H4 (cell line): ENCODE measurements around the gene PTOV1. TPM values are rescaled to one million over a fixed set of nuclear protein-coding genes. Genes with fewer than 3 reads are reported as not detected.
"Not testable (repeated sequence)": the region's sequence is repeated elsewhere in the genome, so short reads cannot be mapped to it uniquely, and the experiment has no call there.

ENCODE experiments used
- DNase-seq: peaks from one replicate; pipeline ENCODE4 v3.0.0-alpha.2; 2015; ENCODE audit warnings: low spot score
- total RNA-seq: library from RNA; depleted of rRNA; stranded (reverse); fragments of >200 nt; shearing (Covaris generic); gene quantifications from 2 replicates; pipeline ENCODE4 v1.2.3, GENCODE V29; 2014

The PTOV1 gene
- total RNA-seq, 1 experiment from 2014 or later = 101 TPM

DNA sequence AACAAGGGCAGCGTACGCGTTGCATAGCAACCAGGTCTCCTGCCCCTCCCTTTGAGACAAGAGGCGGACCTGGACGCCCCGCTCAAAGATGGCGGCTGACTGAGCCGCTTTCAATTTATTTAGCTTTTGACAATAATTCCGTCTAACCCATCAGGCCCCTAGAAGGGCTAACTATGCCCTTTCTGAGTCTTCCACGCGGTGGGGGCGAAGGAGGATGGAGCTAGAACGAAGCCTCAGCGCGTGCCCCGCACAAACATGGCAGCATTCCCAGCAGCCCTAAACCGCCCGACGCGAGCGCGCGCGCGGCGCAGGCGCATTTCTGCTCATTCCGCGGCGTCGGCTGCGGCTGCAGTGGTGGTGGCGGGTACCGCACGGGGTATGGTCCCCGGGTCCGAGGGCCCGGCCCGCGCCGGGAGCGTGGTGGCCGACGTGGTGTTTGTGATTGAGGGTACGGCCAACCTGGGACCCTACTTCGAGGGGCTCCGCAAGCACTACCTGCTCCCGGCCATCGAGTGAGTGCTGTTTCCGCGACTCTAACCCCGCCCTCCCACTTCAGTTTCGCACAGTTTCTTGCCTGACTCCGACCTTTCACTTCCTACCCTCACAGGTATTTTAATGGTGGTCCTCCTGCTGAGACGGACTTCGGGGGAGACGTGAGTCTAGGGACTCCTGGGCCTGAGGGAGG lies 32.9 kb upstream of the PTOV1 start, which contains the start of gene MED25:
MED25 (plus strand) TSS at position 326 of the 685 bp plus-strand sequence; CDS start at position 379, 53 bp downstream.
- peak; percentile 74 for DNase-seq

DNA sequence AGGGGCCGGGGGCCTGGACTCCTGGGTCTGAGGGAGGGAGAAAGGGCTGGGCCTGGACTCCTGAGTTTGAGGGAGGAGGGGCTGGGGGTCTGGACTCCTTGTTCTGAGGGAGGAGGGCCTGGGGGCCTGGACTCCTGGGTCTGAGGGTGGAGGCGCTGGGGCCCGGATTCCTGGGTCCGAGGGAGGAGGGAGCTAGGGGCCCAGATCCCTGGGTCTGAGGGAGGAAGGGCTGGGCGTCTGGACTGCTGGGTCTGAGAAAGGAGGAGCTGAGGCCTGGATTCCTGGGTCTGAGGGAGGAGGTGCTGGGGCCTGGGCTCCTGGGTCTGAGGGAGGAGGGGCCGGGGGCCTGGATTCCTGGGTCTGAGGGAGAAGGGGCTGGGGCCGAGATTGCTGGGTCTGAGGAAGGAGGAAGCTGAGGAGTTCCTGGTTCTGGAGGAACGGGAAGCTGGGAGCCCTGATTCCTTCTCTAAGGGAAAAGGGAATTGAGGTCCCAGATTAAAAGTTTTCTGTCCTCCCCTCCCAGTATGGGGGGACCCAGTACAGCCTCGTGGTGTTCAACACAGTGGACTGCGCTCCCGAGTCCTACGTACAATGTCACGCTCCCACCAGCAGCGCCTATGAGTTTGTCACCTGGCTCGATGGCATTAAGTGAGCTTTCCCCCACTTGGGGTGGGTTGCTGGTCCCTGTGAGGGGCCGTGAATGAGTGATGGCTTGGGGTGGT lies 32.1 kb upstream of the PTOV1 start:
- DNase-seq = no peak

DNA sequence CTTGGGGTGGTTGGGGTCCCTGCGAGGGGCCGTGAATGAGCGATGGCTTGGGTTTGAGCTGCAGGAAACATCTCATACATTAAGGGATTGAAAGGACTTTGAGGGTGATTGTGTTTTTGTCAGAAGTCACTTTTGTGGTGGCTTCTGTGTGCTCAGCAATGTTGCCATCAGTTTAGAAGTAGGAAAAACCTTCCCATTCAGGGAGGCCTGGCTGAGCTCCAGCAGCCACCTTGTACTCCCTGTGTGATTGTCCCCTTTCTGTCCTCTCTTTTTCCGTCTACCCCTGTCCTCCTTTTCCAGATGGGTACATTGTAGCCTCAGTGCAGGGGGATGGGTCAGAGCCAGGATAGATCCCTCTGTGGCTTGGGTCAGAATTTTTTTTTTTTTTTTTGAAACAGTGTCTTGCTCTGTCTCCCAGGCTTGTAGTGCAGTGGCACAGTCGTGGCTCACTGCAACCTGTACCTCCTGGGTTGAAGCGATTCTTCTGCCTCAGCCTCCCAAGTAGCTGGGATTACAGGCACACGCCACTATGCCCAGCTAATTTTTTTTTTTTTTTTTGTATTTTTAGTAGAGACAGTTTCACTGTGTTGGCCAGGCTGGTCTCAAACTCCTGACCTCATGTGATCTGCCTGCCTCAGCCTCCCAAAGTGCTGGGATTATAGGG lies 31.4 kb upstream of the PTOV1 start:
- DNase-seq = not testable (repeated sequence)

DNA sequence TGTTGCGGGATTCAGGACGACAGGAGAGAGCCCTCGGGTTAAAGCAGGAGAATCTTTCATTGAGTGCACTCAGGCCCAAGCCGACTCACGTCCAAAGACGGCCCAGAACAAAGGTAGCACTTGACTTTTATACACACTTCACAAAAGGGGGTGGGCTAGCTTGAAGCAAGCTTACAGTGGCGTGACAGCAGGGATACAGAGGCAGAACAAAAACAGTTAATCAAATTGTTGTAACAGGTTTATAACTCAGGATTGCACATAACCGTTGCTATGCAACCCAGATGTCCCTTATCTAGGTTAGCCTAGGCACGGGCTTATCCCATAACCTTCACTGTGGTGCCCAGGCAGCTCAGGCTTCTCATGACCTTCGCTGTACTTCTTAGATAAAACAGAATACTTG lies 30.8 kb upstream of the PTOV1 start:
- DNase-seq = no peak

DNA sequence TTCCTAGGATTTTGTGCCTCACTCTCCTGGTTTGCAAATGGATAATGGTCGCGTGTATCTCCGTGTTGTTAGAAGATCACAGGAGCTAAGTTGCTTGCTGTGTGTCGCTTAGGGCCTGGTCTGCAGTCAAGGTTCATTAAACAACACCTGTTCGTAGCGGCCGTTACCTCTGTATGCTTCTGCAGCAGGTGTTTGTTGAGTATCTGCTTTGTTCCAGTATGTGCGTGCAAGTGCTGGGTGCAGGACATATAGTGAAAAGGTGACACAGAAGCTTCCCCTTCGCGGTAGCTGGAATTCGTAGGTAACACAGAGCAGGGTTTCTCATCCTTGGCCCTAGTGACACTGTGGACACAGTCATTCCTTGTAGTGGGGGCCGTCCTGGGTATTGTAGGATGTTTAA lies 27.5 kb upstream of the PTOV1 start:
- DNase-seq = no peak

DNA sequence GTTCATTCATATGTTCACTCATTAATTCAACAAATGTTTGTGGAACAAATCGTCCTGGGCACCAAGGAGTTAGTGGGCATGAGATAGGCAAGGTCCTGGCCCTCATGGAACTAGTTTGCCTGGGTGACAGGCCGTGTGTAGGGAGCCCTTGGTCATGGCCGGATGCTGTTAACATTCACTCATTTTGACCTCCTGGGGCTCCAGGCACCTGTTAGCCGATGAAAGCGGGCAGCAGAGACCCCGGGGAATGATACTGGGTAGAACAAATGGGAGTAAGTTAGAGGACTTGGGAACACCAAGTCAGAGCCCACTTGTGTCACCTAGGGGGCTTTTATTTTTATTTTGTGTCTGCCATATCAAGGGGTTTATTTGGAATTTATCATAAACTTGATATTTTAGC lies 26.3 kb upstream of the PTOV1 start:
- DNase-seq = no peak

DNA sequence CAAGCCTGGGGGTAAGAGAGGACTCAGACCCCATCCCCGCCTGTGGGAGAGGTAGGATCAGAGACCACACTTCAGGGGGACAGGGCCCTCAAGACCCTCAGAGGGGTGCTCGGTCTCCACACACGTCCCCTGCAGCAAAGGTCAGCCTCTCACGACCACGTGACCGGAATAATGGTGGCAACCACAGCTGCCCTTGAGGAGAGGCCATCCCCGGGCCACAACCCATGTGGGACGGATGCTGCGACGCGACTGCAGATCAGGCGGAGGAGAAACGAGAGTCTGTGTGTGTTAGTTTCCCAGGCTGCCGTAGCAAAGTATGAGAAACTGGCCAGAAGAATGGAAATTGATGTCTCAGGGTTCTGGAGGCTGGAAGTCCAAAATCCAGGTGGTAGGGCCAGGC lies 23.9 kb upstream of the PTOV1 start:
- no peak for DNase-seq

DNA sequence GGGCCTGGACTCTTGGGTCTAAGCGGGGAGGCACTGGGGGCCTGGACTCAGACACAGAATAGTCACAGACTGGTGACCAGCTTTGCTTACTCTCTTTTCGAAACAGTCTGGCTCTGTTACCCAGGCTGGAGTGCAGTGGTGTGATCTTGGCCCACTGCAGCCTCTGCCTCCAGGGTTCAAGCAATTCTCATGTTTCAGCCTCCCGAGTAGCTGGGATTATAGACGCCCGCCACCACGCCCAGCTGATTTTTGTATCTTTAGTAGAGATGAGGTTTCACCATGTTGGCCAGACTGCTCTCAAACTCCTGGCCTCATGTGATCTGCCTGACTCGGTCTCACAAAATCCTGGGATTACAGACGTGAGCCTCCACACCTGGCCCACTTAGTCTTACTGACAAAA lies 21.8 kb upstream of the PTOV1 start:
- no peak for DNase-seq

DNA sequence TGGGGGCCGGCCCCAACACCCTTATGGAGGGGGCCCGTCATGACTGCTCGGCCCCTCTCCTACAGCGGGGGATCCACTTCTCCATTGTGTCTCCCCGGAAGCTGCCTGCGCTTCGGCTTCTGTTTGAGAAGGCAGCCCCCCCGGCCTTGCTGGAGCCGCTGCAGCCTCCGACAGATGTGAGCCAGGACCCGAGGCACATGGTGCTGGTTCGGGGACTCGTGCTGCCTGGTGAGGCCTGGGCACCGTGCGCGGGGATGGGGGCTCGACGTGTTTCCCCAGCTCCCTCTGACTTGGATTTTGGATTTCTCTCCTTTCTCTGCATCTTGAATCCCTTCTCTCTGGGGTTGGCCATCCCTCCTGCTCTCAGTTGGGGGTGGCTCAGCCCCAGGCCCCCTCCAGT lies 21.2 kb upstream of the PTOV1 start:
- DNase-seq = no peak

DNA sequence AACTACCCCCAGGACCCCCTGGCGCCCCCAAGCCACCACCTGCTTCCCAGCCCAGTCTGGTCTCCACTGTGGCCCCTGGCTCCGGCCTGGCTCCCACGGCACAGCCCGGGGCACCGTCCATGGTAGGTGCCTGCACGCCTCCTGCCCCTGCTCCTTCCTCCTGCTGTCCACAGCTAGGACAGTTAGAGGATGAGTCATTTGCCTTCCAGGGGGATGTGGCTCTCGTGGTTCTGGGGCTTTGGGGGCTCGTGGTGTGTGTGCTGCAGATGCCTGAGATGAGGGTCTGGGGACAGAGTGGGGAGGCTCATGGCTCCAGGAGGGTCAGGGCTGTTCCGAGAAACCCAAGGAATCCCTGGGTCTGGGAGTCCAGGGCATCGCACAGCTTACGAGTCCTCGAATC lies 20.2 kb upstream of the PTOV1 start:
- no peak for DNase-seq

DNA sequence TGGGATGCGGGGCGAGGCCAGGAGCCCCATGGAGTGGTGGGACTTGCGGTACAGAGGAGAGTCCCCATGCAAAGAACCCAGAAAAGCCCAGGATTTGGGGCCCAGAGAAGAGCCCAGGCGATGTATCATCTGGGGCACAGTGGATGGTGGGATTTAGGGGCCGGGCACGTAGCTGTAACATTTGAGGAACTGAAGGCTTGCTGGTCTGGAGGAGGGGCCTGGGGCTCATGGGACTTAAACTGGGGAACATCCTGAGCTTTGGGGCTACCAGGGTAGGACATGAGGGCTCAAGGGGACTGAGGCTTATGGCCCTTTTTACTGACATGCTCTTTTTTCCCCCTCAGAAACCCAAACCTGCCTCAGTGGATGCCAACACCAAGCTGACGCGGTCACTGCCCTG lies 19.4 kb upstream of the PTOV1 start:
- DNase-seq = no peak

DNA sequence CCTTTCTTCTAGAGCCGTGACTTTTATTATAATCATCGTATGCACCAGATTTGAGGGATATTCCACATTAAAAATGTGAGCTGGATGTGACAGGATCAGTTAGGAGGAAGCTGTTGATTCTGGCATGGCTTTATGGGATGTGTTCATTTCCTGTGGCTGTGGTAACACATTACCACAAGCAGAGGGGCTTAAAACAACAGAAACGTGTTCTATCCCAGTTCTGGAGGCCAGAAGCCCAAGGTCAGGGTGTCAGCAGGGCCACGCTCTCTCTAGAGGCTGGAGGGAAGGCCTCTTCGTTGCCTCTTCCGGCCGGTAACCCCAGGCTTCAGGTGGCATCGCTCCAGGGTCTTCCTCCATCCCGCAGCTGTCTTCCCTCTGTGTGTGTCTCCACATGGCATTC lies 18.4 kb upstream of the PTOV1 start:
- DNase-seq = no peak

DNA sequence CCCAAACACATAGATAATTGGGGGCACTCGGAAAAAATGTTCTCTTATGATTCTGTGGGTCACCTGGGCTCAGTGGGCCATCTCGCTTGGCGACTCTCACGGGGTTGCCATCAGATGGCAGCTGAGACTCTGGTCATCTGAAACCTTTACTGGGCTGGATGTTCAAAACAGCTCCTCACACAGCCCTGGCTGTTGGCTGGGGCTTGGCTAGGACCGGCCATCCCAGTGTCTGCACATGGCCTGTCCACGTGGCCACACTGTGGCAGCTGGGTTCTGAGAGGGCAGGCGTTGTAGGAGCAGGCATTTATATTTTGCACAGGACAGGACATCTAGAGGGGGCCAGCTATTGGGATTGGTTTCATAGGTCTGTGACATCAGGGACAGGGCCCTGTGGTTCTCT lies 17.4 kb upstream of the PTOV1 start:
- DNase-seq = no peak

DNA sequence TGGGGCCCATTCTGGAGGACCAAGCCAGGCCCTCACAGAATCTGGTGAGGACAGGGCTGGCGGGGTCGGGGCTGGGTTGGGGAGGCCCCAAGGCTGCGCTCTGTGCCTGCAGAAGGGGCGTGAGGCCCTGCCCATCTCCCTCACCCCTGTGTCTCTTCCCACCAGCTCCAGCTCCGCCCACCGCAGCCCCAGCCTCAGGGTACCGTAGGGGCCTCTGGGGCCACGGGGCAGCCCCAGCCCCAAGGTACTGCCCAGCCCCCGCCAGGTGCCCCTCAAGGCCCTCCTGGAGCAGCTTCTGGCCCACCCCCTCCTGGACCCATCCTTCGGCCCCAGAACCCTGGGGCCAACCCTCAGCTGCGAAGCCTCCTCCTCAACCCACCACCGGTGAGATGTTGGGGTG lies 15.4 kb upstream of the PTOV1 start:
- no peak for DNase-seq

DNA sequence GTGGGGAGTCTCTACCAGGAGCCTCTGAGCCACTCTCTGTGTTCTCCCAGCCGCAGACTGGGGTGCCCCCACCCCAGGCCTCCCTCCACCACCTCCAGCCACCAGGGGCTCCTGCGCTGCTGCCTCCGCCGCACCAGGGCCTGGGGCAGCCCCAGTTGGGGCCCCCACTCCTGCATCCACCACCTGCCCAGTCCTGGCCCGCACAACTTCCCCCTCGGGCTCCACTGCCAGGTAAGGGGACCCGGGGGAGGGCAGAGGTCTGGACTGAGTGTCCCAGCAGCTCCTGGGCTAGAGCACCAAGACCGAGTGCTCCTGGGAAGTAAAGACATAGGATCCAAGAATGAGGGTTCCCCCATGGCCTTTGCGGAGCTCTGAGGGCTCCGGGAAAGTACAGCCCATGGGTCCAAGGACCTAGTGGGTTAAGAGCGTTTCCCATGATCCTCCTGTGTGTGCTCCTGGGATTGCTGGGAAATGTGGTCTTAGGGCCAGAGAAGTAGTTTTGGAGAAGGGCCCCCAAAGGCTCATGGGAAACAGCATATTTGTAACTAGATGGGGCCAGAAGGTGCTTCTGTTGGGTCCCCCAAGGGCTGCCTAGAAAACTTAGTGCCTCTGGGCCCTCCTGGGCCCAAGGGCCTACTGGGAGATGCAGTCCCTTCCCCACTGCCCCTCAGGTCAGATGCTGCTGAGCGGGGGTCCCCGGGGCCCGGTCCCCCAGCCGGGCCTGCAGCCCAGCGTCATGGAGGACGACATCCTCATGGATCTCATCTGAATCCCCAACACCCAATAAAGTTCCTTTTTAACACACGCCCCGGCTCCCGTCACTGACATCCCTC lies 14.6 kb upstream of the PTOV1 start:
- DNase-seq = no peak

DNA sequence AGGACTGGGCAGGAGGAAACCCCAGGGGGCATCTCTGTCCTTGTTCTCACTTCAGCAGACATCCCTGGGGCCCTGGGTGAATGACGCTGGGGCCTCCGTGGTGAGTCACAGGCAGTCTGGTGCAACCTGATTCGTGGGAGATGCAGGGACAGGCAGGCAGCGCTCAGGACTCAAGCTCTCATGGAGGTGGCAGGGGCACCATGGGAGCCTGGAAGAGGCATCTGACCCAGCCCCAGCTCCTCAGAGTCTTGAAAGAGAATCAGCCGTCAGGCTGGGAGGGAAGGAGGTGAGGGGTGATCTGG lies 14.0 kb upstream of the PTOV1 start:
- no peak for DNase-seq

DNA sequence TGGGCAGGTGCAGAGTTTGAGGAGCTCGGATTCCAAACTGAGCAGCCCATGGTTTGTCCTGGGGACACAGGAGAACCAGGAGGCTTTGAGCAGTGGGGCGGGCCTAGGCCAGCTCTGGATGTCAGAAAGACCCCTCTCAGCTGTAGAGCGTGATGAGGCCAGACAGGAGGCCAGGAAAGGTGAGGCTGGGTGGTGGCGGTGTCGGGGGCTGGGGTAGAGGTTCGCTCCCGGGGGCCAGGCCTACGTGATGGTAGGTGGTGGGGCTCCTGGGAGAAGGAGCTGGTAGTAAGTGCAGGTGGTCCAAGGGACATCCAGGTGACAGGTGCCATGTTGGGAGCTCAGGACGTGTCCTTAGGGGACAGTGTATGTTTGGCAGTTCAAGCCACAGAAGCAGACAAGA lies 13.5 kb upstream of the PTOV1 start:
- DNase-seq = no peak

DNA sequence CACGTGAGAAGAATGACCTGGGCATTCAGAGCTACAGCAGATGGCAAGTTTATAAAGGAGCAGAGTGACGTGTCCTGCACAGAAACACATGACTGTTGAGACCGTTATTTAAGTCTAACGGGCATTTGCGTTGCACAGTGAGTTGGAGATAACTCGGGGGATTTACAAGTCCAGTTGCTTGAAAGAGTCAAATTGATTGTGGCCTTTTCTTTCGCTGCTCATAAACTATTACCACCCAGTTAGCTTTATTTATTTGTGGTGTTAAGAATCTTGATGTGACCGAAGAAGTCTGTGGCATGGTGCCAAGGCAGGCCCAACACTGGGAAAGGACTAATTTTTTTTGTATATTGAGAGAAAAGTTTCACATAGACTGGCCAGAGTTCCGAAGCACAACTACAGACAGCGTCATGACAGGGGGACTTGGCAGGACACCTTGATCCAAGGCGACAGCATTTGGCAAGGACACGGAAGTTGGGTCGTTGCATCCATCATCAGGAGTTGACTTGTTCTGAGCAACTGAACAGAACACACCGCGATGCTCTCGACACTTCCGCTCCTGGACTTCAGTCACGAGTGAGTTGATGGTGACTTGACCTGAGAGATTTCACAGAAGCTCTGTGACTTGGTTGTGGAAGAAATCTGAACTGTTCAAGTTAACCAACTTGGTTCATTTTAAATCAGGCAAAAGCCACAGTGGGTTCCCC lies 11.9 kb upstream of the PTOV1 start:
- DNase-seq = no peak

DNA sequence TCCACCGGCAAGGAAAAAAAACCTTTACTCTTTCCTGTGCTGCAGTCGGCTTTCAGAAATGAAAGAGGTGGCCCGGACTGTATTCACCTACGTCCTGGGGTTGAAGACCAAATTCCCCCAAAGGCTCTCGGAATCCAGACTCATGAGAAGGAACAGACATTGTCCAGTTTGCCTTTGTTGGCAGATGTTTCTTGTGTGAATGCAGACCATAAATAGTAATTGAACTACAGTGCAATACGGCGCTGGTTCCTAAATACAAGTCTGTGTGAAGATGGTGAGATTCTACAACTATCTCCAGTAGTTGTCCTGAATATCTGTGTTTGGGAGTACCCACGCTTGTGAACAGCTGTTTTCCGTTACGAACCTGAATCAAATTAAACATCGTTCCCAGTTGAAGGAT lies 11.2 kb upstream of the PTOV1 start:
- no peak for DNase-seq

DNA sequence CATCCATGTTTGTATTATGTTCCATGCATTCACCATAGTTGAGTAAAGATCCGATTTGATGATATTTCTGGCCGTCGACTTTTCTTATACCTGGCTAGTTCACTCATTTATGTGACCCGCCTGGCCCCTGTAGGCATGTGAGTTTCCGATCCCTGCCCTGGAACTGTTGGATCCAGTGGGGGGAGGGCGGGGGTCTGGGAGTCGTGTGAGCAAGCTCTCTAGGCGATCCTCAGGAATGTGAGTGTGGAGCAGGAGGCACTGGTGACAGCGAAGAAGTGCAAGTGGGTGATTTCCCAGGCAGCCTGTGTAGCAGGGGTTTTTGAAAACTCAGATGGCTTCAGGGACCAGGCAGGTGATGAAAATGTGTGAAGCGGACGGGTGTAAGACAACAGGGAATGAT lies 10.6 kb upstream of the PTOV1 start:
- DNase-seq = no peak

DNA sequence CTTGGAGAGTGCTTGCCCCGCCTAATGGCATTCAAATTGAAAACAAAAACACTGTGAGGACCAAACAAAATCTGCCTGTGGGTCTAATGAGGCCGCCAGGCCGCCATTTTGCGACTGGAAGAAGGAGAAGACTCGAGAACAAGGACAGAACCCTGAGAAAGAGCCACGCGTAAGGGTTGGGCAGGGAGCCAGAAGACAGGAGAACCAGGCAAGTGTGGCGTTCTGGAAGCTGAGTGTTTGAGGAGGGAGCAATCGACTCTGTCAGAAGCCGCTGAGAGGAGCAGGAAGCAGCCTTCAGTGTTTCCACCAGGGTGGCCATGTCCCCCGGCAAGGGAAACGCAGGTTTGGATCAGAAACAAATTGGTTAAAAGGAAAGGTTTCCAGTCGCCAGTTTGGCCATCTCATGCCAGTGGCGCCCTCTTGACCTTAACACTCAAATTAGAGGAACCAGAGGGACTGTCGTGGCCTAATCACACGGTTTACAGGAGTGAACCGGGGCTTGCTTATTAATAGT lies 10.2 kb upstream of the PTOV1 start:
- DNase-seq = no peak

DNA sequence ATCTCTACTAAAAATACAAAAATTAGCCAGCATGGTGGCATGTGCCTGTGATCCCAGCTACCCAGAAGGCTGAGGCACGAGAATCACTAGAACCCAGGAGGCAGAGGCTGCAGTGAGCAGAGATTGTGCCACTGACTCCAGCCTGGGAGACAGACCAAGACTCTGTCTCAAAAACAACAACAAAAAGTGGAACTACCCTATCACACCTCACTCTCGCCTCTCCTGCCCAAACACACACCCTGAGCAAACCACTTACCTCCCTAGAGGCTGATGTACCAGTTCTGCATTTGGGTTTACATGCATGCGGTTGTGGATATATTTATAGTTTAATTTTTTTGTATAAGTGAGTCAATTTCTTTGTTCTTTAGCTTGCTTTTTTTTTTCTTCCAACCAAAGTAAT lies 7.7 kb upstream of the PTOV1 start:
- DNase-seq = no peak
